OCI-LY7 (cell line): ENCODE results near the gene DUS1L.

Experiments used
- CTCF ChIP-seq: fragments of 200-600 bp; sonication (generic); conservative IDR thresholded peaks from 2 replicates; pipeline ENCODE4 v1.5.1; 2014; ENCODE audit warnings: mild to moderate bottlenecking, antibody characterized with exemption, low read length, moderate library complexity, mixed read lengths
- EZH2phosphoT487 ChIP-seq: fragments of 200-600 bp; sonication (generic); IDR thresholded peaks from 2 replicates; pipeline ENCODE4 v1.6.1; 2018; ENCODE audit warnings: low read depth, borderline replicate concordance, mild to moderate bottlenecking, mixed run types, antibody characterized with exemption, low read length, moderate library complexity, mixed read lengths

- TF ChIP-seq CTCF (no peak), EZH2phosphoT487 (no peak)
These were observed 53.4 kb downstream of the DUS1L start for GRCh38 chr17:82012261-82012639.
